Stomach (tissue), 9 donors: ENCODE results near the gene SLC22A1. TPM values are rescaled to one million over a fixed set of nuclear protein-coding genes. Genes with fewer than 3 reads are reported as not detected.

Experiments used
- DNase-seq, 2 donors: peaks; one replicate each; pipeline versions ENCODE4 v3.0.0 to v3.0.0-alpha.2; 2013 to 2019
- H3K27ac ChIP-seq, 5 donors: fragments of 200-600 bp in 4 of 5; sonication (generic) in 4 of 5; one replicate each; pipeline ENCODE4 v1.5.1; 2013 to 2019; ENCODE audit warnings: mild to moderate bottlenecking in 1 of 5, moderate library complexity in 1 of 5
- H3K27me3 ChIP-seq, 3 donors: fragments of 200-600 bp; sonication (generic); one replicate each; pipeline ENCODE4 v1.5.1; 2017 to 2019; ENCODE audit warnings: mixed run types in 1 of 3
- H3K36me3 ChIP-seq, 4 donors: fragments of 200-600 bp; sonication (generic); 1 replicate in 3 of 4; 2 replicates in 1 of 4; pipeline ENCODE4 v1.5.1; 2016 to 2019
- H3K4me1 ChIP-seq, 4 donors: fragments of 200-600 bp; sonication (generic); one replicate each; pipeline ENCODE4 v1.5.1; 2016 to 2019
- H3K4me3 ChIP-seq, 4 donors: fragments of 200-600 bp; sonication (generic) in 3 of 4; one replicate each; pipeline ENCODE4 v1.5.1; 2016 to 2019; ENCODE audit warnings: mild to moderate bottlenecking in 1 of 4
- H3K9me3 ChIP-seq, 4 donors: fragments of 200-600 bp; sonication (generic); one replicate each; pipeline ENCODE4 v1.5.1; 2016 to 2019
- EP300 ChIP-seq: sonication (generic); formaldehyde crosslinking; IDR thresholded peaks from one replicate; pipeline ENCODE4 v1.6.1; 2017; ENCODE audit warnings: antibody characterized with exemption
- POLR2A ChIP-seq, 4 donors: fragments of 450-650 bp; IDR thresholded peaks; one replicate each; pipeline ENCODE4 v1.6.1; 2016; ENCODE audit warnings: antibody characterized with exemption in 4 of 4, control low read depth in 2 of 4, mild to moderate bottlenecking in 1 of 4, moderate library complexity in 1 of 4
- POLR2AphosphoS5 ChIP-seq, 3 donors: sonication (generic); formaldehyde crosslinking; IDR thresholded peaks; one replicate each; pipeline ENCODE4 v1.6.1; 2016; ENCODE audit warnings: antibody characterized with exemption in 3 of 3
- WGBS, 5 donors: extraction: QIAGEN DNeasy Blood & Tissue Kit in 3 of 5; methylation state at CpG; one replicate each; pipeline versions ENCODE4 v1.1.5 to v1.1.7; 2013 to 2018; 5-methylcytosine and 5-hydroxymethylcytosine counted together
- intact Hi-C: fragments of 100-400 bp; cut with DNase I; formaldehyde crosslinking; loops from one replicate; pipeline ENCODE4 v1.15.1; 2023; ENCODE audit warnings: low total_unique reads
- polyA plus RNA-seq, 3 donors: library from polyadenylated mRNA; stranded (reverse); fragments of 200-250 nt; gene quantifications; one replicate each; pipeline ENCODE4 v1.2.3, GENCODE V29; 2013
- total RNA-seq, 5 donors: library from RNA; depleted of rRNA; stranded (reverse); fragments of >200 nt; gene quantifications; one replicate each; pipeline versions ENCODE4 v1.1.0 to v1.2.3, GENCODE V29; 2014 to 2016
- TF ChIP-seq, protein P1 (sequence below), 7 experiments: fragments of 450-650 bp in 4 of 7; fragments of 200-600 bp in 3 of 7; sonication (generic) in 3 of 7; IDR thresholded peaks; one replicate each; pipeline ENCODE4 v1.5.1; 2016 to 2019; ENCODE audit warnings: antibody characterized with exemption in 7 of 7, control low read depth in 2 of 7, mild to moderate bottlenecking in 1 of 7
- donor health status: healthy with polysubstance abuse.
- donor health status: Bipolar disorder and iron deficiency.
- donor health status: healthy.

SLC22A1 gene
- total and polyA plus RNA-seq, 8 donors: 0.20 to 36.2 (median 2.2) TPM; not detected in 2

DNA sequence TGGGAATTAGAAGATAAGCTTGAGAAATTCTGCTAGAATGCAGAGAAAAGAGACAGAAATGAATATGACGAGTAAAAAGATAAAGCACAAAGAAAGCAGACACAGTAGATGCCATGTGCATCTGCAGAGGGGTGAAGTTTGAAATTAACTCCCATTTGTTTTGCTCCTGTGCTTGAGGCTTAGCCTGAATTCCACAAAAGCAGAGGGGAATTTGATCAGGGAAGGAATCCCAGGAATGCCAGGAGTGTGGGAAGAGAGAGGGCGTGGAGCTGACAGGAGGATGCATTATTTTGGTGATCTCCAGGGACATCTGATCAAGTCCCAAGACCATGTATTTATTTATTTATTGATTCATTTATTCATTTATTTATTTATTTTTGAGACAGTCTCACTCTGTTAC is 55.6 kb downstream of the SLC22A1 start:
- intact Hi-C loops: no loop called here
- TF ChIP-seq EP300 (no peak), POLR2A (IDR thresholded peaks at IDR 0.05) (no peak), POLR2AphosphoS5 (IDR thresholded peaks at IDR 0.05) (no peak)
- TF ChIP-seq, protein P1, sequence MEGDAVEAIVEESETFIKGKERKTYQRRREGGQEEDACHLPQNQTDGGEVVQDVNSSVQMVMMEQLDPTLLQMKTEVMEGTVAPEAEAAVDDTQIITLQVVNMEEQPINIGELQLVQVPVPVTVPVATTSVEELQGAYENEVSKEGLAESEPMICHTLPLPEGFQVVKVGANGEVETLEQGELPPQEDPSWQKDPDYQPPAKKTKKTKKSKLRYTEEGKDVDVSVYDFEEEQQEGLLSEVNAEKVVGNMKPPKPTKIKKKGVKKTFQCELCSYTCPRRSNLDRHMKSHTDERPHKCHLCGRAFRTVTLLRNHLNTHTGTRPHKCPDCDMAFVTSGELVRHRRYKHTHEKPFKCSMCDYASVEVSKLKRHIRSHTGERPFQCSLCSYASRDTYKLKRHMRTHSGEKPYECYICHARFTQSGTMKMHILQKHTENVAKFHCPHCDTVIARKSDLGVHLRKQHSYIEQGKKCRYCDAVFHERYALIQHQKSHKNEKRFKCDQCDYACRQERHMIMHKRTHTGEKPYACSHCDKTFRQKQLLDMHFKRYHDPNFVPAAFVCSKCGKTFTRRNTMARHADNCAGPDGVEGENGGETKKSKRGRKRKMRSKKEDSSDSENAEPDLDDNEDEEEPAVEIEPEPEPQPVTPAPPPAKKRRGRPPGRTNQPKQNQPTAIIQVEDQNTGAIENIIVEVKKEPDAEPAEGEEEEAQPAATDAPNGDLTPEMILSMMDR (IDR thresholded peaks at IDR 0.05): no peak
- WGBS, 5 donors: 41 to 53% (median 45%) methylated on average over 2 of the region's 2 CpGs
- Histone ChIP-seq H3K27me3 (no peaks in the 10 kb centered on the region), H3K9me3 (no peaks in the 10 kb centered on the region), H3K4me3 (no peak overlapping the region), H3K4me1 (no peaks in the 10 kb centered on the region), H3K27ac (no peak overlapping the region), H3K36me3 (no peaks in the 10 kb centered on the region)
- no peak for DNase-seq

DNA sequence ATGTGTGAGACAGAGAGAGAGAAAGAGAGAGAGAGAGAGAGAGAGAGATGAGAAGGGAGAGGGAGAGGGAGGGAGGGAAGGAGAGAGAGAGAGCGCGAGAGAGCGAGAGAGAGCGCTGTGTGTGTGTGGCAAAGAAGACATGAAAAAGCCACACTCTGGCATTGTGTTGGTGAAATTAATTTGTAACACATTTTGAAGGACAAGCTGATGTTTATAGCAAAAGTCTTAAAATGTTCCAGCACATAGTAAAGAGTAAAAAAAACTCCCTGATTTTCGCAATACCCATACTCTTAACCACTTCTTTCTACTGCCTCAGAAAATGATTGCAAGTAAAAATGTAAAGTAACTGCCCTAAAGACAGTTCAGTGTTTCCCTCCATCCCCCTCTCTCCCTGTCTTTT is 56.7 kb downstream of the SLC22A1 start:
- Histone ChIP-seq H3K9me3 (no peaks in the 10 kb centered on the region), H3K36me3 (no peaks in the 10 kb centered on the region), H3K27ac (no peak overlapping the region), H3K4me1 (no peaks in the 10 kb centered on the region), H3K4me3 (no peak overlapping the region), H3K27me3 (no peaks in the 10 kb centered on the region)
- WGBS, 5 donors: 80 to 92% (median 91%) methylated on average over 5 of the region's 5 CpGs
- TF ChIP-seq POLR2AphosphoS5 (IDR thresholded peaks at IDR 0.05) (no peak), EP300 (no peak), POLR2A (IDR thresholded peaks at IDR 0.05) (no peak)
- TF ChIP-seq, protein P1 (IDR thresholded peaks at IDR 0.05): no peak
- intact Hi-C loops: no loop called here
- DNase-seq: no peak

DNA sequence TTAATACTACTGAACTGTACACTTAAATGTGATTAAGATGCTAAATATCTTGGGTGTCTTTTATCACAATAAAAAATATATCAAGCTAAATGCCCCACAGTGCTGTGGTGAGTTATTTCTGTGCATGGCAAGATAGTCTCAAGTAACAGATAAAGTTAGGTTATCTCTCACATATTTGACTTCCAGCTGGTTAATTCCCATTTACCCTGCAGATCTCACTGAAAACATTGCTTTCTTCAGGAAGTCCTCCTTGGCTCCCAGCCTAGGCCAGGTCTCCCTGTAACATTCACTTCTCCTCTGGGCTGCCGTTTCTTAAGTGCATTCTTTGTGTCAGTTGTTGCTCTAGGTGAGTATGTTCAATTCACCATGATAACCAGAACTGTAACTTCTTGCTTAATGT is 59.1 kb downstream of the SLC22A1 start:
- intact Hi-C loops: no loop called here
- DNase-seq: no peak
- TF ChIP-seq POLR2AphosphoS5 (IDR thresholded peaks at IDR 0.05): no peak
- TF ChIP-seq, protein P1 (IDR thresholded peaks at IDR 0.05): no peak
- TF ChIP-seq EP300: no peak
- no peak for TF ChIP-seq POLR2A (IDR thresholded peaks at IDR 0.05)

DNA sequence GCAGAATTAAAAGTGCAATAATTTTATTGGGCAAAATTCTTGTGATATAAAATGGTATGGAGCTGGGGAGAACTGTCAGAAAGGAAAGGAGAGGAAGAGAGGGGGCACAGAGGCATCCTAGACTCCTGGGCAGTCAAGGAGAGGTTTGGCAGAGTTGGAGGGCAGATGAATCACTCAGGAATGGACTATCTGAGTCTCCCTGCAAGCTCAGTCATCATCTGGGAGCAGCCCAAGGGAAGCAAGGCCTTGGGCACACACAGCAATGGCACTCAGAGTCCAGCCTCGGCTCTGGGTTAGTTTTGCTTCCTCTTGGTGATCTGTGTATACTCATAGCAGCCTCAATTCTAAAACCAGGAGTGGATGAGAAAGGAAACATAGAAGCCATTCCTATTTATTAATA is 67.2 kb downstream of the SLC22A1 start:
- intact Hi-C loops: no loop called here
- 72 to 94% (median 86%) methylated on average over 1 of the region's 1 CpG for WGBS, 5 donors
- TF ChIP-seq POLR2AphosphoS5 (IDR thresholded peaks at IDR 0.05) (no peak), POLR2A (IDR thresholded peaks at IDR 0.05) (no peak)
- TF ChIP-seq, protein P1 (IDR thresholded peaks at IDR 0.05): no peak
- Histone ChIP-seq H3K36me3 (no peaks in the 10 kb centered on the region), H3K4me3 (no peak overlapping the region), H3K4me1 (no peaks in the 10 kb centered on the region), H3K9me3 (peaks cover 3 to 19% (median 10%) of the 10 kb centered on the region in 4 donors), H3K27ac (no peak overlapping the region), H3K27me3 (no peaks in the 10 kb centered on the region)
- DNase-seq: no peak

More for the DNA sequence above, 59.1 kb downstream of the SLC22A1 start:
- Histone ChIP-seq H3K4me3 (no peak overlapping the region), H3K36me3 (no peaks in the 10 kb centered on the region), H3K9me3 (no peaks in the 10 kb centered on the region), H3K27ac (no peak overlapping the region), H3K27me3 (no peaks in the 10 kb centered on the region), H3K4me1 (no peaks in the 10 kb centered on the region)
- 26 to 48% (median 44%) methylated on average over 1 of the region's 1 CpG for WGBS, 5 donors
